ENCODE results near the gene HDAC11.

Gene HDAC11

DNA sequence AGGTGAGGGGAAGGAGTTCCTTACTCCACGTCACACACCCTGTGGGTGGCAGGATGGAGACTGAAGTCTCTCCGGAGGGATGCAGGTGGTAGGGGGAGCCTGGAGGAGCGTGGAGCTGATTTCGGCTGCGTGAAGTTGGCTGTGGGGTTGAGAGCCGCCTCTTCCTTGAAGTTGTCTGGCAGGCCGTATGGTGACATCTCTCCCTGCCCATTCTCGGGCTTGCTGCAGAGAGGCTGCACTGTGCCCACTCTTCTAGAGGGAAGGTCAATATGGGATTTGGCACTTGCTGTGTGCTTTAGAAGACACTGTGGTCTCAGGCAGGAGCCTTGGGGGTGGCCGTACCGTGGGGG is 55.4 kb downstream of the HDAC11 start:
- H3K4me1 ChIP-seq (ENCODE audit: control insufficient read depth, insufficient read depth, low read length), result peaks cover 30% of the 10 kb centered on the region
- no peaks in the 10 kb centered on the region for H3K27me3 ChIP-seq (ENCODE audit: control insufficient read depth, insufficient read depth, low read length)
- H3K4me3 ChIP-seq (ENCODE audit: low read length), result no peak overlapping the region
- no peak overlapping the region for H3K4me2 ChIP-seq (ENCODE audit: low read length)
- H3K9ac ChIP-seq (ENCODE audit: low read depth, low read length), result no peak overlapping the region
- no peaks in the 10 kb centered on the region for H3K36me3 ChIP-seq (ENCODE audit: insufficient read depth, low read length)
- H3K9me3 ChIP-seq (replicated peaks; ENCODE audit: low read length), result no peaks in the 10 kb centered on the region

DNA sequence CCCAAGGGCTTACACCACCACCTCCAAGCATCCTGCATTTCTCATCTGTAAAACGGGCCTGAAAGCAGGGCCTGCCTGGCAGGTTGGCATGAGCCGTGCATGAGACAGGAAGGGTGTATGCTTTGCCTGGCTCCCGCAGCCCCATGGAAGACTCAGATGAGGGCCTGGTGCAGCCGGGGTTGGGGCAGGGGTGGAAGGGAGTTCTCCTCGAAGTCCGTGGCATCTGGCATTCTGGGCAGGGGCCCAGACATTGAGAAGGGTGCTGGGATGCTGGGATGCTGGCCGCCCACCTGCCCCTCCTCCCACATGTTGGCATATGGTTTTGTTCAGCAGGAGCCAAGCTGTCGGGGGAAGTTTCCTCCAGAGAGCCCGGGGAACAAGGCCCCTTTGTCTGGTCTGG is 55.8 kb downstream of the HDAC11 start:
- no peak overlapping the region for H3K9ac ChIP-seq (ENCODE audit: low read depth, low read length)
- H3K4me3 ChIP-seq (ENCODE audit: low read length), result no peak overlapping the region
- no peak overlapping the region for H3K4me2 ChIP-seq (ENCODE audit: low read length)
- H3K36me3 ChIP-seq (ENCODE audit: insufficient read depth, low read length), result no peaks in the 10 kb centered on the region
- no peaks in the 10 kb centered on the region for H3K27me3 ChIP-seq (ENCODE audit: control insufficient read depth, insufficient read depth, low read length)
- peaks cover 30% of the 10 kb centered on the region for H3K4me1 ChIP-seq (ENCODE audit: control insufficient read depth, insufficient read depth, low read length)
- no peaks in the 10 kb centered on the region for H3K9me3 ChIP-seq (replicated peaks; ENCODE audit: low read length)

DNA sequence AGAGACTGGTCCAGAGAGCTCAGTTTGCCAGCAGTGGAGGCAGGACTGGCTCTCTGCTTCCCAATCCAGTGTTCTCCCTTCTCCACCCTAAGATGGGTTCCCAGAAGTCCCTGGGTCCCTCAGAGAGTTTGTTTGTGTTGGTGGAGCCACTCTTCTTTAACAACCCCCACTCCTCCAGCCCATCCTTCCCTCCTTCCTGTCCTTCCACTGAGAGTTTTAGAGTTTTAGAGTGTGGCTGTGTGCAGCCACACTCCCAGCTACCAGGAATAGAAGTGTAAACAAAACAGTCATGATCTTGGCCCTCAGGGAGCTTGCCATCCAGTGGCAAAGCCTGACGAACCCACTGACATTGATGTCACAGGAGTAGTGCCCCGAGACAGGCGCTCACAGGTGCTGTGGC is 56.3 kb downstream of the HDAC11 start:
- Histone ChIP-seq H3K36me3 (ENCODE audit: insufficient read depth, low read length) (no peaks in the 10 kb centered on the region), H3K4me3 (ENCODE audit: low read length) (no peak overlapping the region), H3K9me3 (replicated peaks; ENCODE audit: low read length) (no peaks in the 10 kb centered on the region), H3K27me3 (ENCODE audit: control insufficient read depth, insufficient read depth, low read length) (no peaks in the 10 kb centered on the region), H3K4me2 (ENCODE audit: low read length) (no peak overlapping the region), H3K9ac (ENCODE audit: low read depth, low read length) (no peak overlapping the region), H3K4me1 (ENCODE audit: control insufficient read depth, insufficient read depth, low read length) (peaks cover 30% of the 10 kb centered on the region)

DNA sequence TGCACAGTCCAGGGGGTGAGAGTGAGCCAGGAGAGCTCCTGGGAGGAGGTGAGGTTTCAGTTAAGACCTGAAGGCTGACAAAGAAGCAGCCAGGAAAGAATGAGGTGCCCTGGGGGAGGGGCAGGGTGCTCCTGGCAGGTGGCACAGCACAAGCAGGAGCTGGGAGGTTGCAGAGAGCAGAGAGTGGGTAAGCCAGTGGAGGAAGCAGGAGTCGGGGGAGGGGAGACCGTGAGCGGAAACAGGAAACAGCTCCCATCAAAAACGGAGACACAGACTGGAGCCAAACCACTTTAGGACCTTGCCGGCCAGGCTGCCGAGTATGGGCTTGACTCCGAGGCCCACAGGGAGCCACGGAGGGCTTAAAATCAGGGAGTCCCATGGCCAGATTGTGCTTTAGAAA is 56.7 kb downstream of the HDAC11 start:
- Histone ChIP-seq H3K4me1 (ENCODE audit: control insufficient read depth, insufficient read depth, low read length) (peaks cover 30% of the 10 kb centered on the region), H3K4me2 (ENCODE audit: low read length) (no peak overlapping the region), H3K9me3 (replicated peaks; ENCODE audit: low read length) (no peaks in the 10 kb centered on the region), H3K9ac (ENCODE audit: low read depth, low read length) (no peak overlapping the region), H3K4me3 (ENCODE audit: low read length) (no peak overlapping the region), H3K27me3 (ENCODE audit: control insufficient read depth, insufficient read depth, low read length) (no peaks in the 10 kb centered on the region), H3K36me3 (ENCODE audit: insufficient read depth, low read length) (no peaks in the 10 kb centered on the region)

DNA sequence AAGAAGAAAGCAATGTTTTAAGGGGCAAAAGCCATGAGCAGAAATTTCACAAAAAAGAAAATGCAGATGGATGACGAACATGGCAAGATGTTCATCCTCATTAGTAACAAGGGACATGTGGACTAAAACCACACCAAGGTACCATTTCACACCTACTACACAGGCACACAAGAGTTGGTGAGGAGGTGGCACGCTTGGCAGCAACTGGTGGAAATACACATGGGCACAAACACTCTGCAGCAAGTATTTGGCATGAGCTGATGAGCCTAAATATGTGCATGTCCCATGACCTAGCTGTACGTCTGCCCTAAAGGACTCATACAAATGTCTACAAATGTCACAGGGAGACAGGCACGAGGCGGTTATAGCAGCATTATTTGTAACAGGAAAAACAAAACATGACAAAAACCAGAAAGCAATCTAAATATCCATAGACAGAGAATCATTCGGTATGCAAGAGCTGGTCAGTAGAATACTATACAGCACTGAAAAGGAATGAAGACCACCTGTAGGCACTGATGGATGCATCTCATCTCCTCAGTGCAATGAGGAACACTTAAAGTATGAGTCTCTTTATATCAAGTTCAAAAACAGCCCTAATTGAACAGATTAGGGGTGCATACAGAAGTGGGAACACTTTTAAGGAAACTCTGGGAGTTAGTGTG is 57.3 kb downstream of the HDAC11 start:
- H3K9ac ChIP-seq (ENCODE audit: low read depth, low read length), result no peak overlapping the region
- no peaks in the 10 kb centered on the region for H3K36me3 ChIP-seq (ENCODE audit: insufficient read depth, low read length)
- peaks cover 5% of the 10 kb centered on the region for H3K9me3 ChIP-seq (replicated peaks; ENCODE audit: low read length)
- H3K27me3 ChIP-seq (ENCODE audit: control insufficient read depth, insufficient read depth, low read length), result no peaks in the 10 kb centered on the region
- peaks cover 30% of the 10 kb centered on the region for H3K4me1 ChIP-seq (ENCODE audit: control insufficient read depth, insufficient read depth, low read length)
- H3K4me3 ChIP-seq (ENCODE audit: low read length), result no peak overlapping the region
- H3K4me2 ChIP-seq (ENCODE audit: low read length), result peak overlapping the region; percentile 5

DNA sequence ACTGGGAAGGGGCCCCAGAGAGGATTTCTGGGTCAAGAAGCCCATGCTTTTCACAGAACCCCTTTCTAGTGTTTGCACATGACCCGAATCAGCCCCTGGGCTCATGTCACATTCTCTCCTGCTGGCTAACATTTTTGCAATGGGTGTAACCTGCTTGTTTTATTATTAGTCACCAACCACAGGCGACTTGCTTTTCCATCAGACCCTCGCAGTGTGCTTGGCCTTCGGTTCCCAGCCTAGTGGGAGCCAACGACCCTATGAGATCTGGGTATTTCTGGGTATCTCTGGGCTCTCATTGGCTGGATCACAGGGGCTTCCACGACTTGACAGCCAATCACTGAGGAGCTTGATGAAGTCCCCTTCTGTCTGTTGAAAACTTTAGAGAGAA is 57.8 kb downstream of the HDAC11 start:
- Histone ChIP-seq H3K9me3 (replicated peaks; ENCODE audit: low read length) (peaks cover 6% of the 10 kb centered on the region), H3K9ac (ENCODE audit: low read depth, low read length) (peak overlapping the region; percentile 55), H3K4me1 (ENCODE audit: control insufficient read depth, insufficient read depth, low read length) (peaks cover 31% of the 10 kb centered on the region), H3K36me3 (ENCODE audit: insufficient read depth, low read length) (no peaks in the 10 kb centered on the region), H3K27me3 (ENCODE audit: control insufficient read depth, insufficient read depth, low read length) (no peaks in the 10 kb centered on the region), H3K4me3 (ENCODE audit: low read length) (no peak overlapping the region), H3K4me2 (ENCODE audit: low read length) (peak overlapping the region; percentile 5)

DNA sequence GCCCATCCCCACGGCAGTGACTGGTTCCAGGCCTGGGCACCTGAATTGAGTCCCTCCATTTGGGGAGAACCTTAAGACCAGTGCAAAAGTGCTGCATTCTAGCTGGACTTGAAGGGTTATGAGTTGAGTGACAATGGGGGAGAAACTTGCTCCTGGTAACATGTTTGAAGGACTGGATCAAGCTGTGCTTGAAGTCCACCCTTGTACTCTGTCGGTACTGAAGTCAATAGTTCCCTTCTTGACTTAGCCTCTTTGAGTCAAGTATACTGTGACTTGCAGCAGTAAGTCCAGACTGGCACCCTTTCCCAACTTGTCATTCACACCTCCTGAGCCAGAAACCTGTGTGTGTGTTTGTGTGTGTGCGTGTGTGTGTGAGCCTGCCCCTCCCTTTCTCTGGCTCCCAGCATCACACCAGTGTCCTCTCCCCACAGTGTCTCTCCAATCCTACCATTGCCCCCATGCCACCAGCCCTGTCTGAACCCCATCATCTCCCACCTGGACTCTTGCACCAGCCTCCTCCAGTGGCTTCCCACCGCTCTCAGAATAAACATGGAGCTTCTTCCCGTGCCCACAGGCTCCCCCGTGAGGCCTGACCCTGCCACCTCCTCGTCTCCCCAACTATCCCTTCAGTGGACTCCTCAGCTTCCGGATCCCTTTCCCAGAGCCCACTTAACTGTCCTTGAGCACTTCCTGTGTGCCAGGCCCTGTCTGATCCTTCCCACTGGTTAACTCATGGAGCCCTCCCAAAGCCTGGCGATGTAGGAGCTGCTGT is 58.6 kb downstream of the HDAC11 start:
- Histone ChIP-seq H3K36me3 (ENCODE audit: insufficient read depth, low read length) (no peaks in the 10 kb centered on the region), H3K4me3 (ENCODE audit: low read length) (no peak overlapping the region), H3K9ac (ENCODE audit: low read depth, low read length) (peak overlapping the region; percentile 55), H3K4me2 (ENCODE audit: low read length) (no peak overlapping the region), H3K27me3 (ENCODE audit: control insufficient read depth, insufficient read depth, low read length) (no peaks in the 10 kb centered on the region), H3K4me1 (ENCODE audit: control insufficient read depth, insufficient read depth, low read length) (peaks cover 38% of the 10 kb centered on the region), H3K9me3 (replicated peaks; ENCODE audit: low read length) (peaks cover 6% of the 10 kb centered on the region)

DNA sequence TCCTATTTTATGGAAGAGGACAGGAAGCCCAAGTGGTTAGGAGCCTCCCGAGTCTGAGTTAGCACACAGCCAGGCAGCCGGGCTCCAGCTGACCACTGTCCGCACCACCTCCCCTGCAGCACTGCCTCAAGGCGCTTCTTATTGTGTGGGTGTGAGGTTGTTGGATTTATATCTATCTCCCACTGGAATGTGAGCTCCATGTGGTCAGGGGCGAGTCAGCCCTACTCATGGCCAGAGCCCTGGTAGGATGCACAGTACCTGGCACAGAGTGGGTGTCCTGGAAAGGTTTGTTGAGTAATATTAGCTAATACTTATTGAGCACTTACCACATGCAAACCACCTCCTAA is 59.2 kb downstream of the HDAC11 start:
- no peaks in the 10 kb centered on the region for H3K36me3 ChIP-seq (ENCODE audit: insufficient read depth, low read length)
- peaks cover 6% of the 10 kb centered on the region for H3K9me3 ChIP-seq (replicated peaks; ENCODE audit: low read length)
- peak overlapping the region; percentile 55 for H3K9ac ChIP-seq (ENCODE audit: low read depth, low read length)
- no peaks in the 10 kb centered on the region for H3K27me3 ChIP-seq (ENCODE audit: control insufficient read depth, insufficient read depth, low read length)
- peaks cover 43% of the 10 kb centered on the region for H3K4me1 ChIP-seq (ENCODE audit: control insufficient read depth, insufficient read depth, low read length)
- no peak overlapping the region for H3K4me2 ChIP-seq (ENCODE audit: low read length)
- no peak overlapping the region for H3K4me3 ChIP-seq (ENCODE audit: low read length)

DNA sequence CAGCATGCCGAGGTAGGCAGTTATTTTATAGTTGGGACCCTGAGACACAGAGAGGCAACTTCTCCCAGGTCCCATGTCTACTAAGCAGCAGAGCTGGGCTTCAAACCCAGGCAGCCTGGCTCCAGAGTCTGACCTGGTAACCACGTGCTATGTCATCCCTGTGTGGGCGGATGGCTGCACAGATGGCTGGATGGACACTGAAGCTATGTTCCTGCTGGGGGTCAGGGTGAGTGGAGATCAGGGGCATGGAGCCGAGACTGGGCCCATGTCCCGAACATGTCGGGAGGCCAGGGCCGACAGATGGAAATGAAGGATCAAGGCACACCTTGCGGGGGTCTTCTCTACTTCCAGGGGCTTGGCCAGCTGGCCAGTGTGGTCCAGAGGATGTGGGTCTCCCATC is 59.6 kb downstream of the HDAC11 start:
- Histone ChIP-seq H3K9me3 (replicated peaks; ENCODE audit: low read length) (peaks cover 6% of the 10 kb centered on the region), H3K4me2 (ENCODE audit: low read length) (no peak overlapping the region), H3K4me1 (ENCODE audit: control insufficient read depth, insufficient read depth, low read length) (peaks cover 47% of the 10 kb centered on the region), H3K9ac (ENCODE audit: low read depth, low read length) (no peak overlapping the region), H3K36me3 (ENCODE audit: insufficient read depth, low read length) (no peaks in the 10 kb centered on the region), H3K4me3 (ENCODE audit: low read length) (no peak overlapping the region), H3K27me3 (ENCODE audit: control insufficient read depth, insufficient read depth, low read length) (no peaks in the 10 kb centered on the region)

DNA sequence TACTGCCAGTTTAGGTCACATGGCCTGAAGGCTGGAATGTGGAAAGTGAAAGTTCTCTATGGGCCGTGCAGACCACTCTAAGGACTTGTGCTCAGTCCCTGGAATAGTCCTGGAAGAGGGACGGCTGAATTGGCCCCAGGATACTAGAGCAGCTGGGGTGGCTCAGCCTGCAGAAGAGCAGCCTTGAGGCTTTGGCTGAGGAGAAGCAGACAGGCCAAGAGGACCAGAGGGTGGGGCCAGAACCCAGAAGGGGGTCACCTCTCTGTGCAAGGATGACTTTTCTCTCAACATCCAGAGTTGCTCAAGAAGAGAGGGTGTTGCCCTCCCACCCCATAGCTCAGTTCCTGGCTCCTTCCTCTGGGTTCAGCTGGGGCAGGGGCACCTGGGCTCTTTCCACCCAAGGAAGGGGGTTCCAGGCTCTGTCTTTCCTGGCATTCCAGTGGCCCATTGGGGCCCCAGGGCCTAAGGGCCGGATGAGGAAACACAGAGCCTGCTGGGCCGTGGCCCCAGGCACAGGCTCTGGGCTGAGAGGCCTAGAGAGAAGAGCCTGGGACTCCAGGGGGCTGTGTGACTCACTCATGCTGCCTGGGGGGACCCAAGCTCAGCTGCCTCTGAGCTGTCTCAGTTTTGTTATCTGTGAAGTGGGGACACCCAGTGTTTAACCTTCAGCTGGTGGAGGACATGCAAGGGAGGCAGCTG is 60.3 kb downstream of the HDAC11 start:
- Histone ChIP-seq H3K4me3 (ENCODE audit: low read length) (no peak overlapping the region), H3K4me2 (ENCODE audit: low read length) (no peak overlapping the region), H3K9ac (ENCODE audit: low read depth, low read length) (no peak overlapping the region), H3K9me3 (replicated peaks; ENCODE audit: low read length) (peaks cover 6% of the 10 kb centered on the region), H3K4me1 (ENCODE audit: control insufficient read depth, insufficient read depth, low read length) (peaks cover 53% of the 10 kb centered on the region), H3K27me3 (ENCODE audit: control insufficient read depth, insufficient read depth, low read length) (no peaks in the 10 kb centered on the region), H3K36me3 (ENCODE audit: insufficient read depth, low read length) (no peaks in the 10 kb centered on the region)

DNA sequence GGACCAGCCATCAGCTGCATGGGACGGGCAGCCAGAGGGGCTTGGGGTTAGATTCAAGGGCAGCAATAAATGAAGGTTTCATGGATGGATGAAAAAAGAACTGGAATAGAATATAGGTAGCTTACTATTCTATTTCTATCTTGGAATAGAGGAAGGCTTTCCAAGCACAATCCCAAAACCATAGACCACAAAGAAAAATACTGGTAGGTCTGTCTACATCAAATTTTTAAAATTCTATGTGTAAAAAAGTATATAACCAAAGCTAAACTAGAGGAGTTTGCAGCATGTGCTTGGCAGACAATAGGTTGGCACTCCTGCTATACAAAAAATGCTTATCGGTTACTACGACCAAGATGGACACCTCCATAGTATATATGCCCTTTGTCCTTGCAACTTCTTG is 61.6 kb downstream of the HDAC11 start:
- no peak overlapping the region for H3K4me2 ChIP-seq (ENCODE audit: low read length)
- no peak overlapping the region for H3K9ac ChIP-seq (ENCODE audit: low read depth, low read length)
- H3K4me1 ChIP-seq (ENCODE audit: control insufficient read depth, insufficient read depth, low read length), result peaks cover 56% of the 10 kb centered on the region
- no peak overlapping the region for H3K4me3 ChIP-seq (ENCODE audit: low read length)
- H3K36me3 ChIP-seq (ENCODE audit: insufficient read depth, low read length), result no peaks in the 10 kb centered on the region
- peaks cover 6% of the 10 kb centered on the region for H3K9me3 ChIP-seq (replicated peaks; ENCODE audit: low read length)
- no peaks in the 10 kb centered on the region for H3K27me3 ChIP-seq (ENCODE audit: control insufficient read depth, insufficient read depth, low read length)
